Vagina (tissue), 2 donors: ENCODE measurements around the gene DDX56.

Experiments used
- CTCF ChIP-seq, 3 experiments: fragments of 450-650 bp in 2 of 3; fragments of 200-600 bp in 1 of 3; sonication (generic) in 1 of 3; IDR thresholded peaks; one replicate each; pipeline ENCODE4 v1.5.1; 2017 to 2019; ENCODE audit warnings: antibody characterized with exemption in 3 of 3, mild to moderate bottlenecking in 2 of 3, moderate library complexity in 2 of 3
- POLR2A ChIP-seq, 2 donors: fragments of 450-650 bp; IDR thresholded peaks; one replicate each; pipeline ENCODE4 v1.6.1; 2017; ENCODE audit warnings: antibody characterized with exemption in 2 of 2, mild to moderate bottlenecking in 2 of 2, moderate library complexity in 2 of 2

GRCh38 chr7:44609829-44610228 lies 36.1 kb upstream of the DDX56 start:
- TF ChIP-seq CTCF (IDR thresholded peaks at IDR 0.05) (no peak), POLR2A (IDR thresholded peaks at IDR 0.05) (no peak)
